Measurements from ENCODE around the gene PLEKHG2.
A peak's percentile ranks its signal among the peaks of the same experiment; 100 is the strongest.

- TF ChIP-seq CTCF (IDR thresholded peaks at IDR 0.05) (peak; percentile 90 to 99 (median 98)), POLR2A (IDR thresholded peaks at IDR 0.05) (peak in 1 of 2 donors; percentile 12)
Observed at GRCh38 chr19:39397360-39398296, 14.8 kb upstream of the PLEKHG2 start.
